ENCODE data around the gene OR9K2.
"Not testable (repeated sequence)": the region's sequence is repeated elsewhere in the genome, so short reads cannot be mapped to it uniquely, and the experiment has no call there.

OR9K2 gene

GRCh38 chr12:55126106-55126505 is at the start of gene OR9K2:
Gene OR9K2, plus strand, starts transcription at chr12:55126406. Its CDS starts 3,429 bp downstream, at chr12:55129835.
- no peak for DNase-seq

GRCh38 chr12:55092579-55092978 is 33.6 kb upstream of the OR9K2 start:
- DNase-seq, result no peak

- DNase-seq, result no peak
These were observed 13.8 kb upstream of the OR9K2 start for GRCh38 chr12:55112378-55112875.

GRCh38 chr12:55116152-55116551 is 10.1 kb upstream of the OR9K2 start:
- no peak for DNase-seq

GRCh38 chr12:55132816-55133215 is 6.6 kb downstream of the OR9K2 start:
- DNase-seq, result no peak

- peak; percentile 39 to 58 for DNase-seq
These were observed 16.7 kb downstream of the OR9K2 start for GRCh38 chr12:55142669-55143565.

GRCh38 chr12:55143566-55143870 is 17.3 kb downstream of the OR9K2 start:
- DNase-seq, result no peak

- not testable (repeated sequence) for DNase-seq
These were observed 40.9 kb downstream of the OR9K2 start for GRCh38 chr12:55167010-55167640.

- DNase-seq, result no peak
These were observed 45.2 kb downstream of the OR9K2 start for GRCh38 chr12:55171445-55171844.

- DNase-seq, result not testable (repeated sequence)
These were observed 45.6 kb downstream of the OR9K2 start for GRCh38 chr12:55171846-55172245.

- no peak for DNase-seq
These were observed 46.5 kb downstream of the OR9K2 start for GRCh38 chr12:55172686-55173085.

GRCh38 chr12:55173456-55173855 is 47.2 kb downstream of the OR9K2 start:
- no peak for DNase-seq
